NCI-H345 (cell line): ENCODE results near the gene LMBR1.
A peak's percentile ranks its signal among the peaks of the same experiment; 100 is the strongest.
"Not testable (repeated sequence)": the region's sequence is repeated elsewhere in the genome, so short reads cannot be mapped to it uniquely, and the experiment has no call there.

Experiments used
- DNase-seq: peaks from one replicate; lab custom pipeline; 2025; lab: John Stamatoyannopoulos, UW

The LMBR1 gene

GRCh38 chr7:156754201-156754600 is 138.8 kb downstream of the LMBR1 start:
- no peak for DNase-seq

- DNase-seq = no peak
Measured at GRCh38 chr7:156753630-156754029, 139.4 kb downstream of the LMBR1 start.

GRCh38 chr7:156753229-156753560 is 139.8 kb downstream of the LMBR1 start:
- DNase-seq = no peak

- no peak for DNase-seq
Measured at GRCh38 chr7:156752367-156753228, 140.4 kb downstream of the LMBR1 start.

DNA sequence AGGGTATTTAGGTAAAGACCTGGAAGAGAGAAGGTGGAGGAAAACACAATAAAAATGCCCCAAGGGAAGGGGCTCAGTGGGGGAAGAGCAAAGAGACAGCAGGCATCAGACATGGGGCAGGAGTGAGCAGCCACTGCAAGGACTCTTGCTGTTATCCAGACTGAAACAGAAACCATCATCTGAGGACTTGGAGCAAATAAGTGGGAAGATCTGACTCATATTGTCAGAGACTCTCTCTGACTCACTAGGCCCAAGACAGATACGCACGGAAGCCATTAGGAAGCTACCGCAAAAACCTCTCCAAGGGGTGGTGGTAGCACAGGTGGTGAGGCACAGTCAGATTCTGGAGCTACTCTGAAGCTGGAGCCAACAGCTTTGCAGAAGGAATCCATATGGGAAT is 141.7 kb downstream of the LMBR1 start:
- no peak for DNase-seq

GRCh38 chr7:156747718-156748117 is 145.3 kb downstream of the LMBR1 start:
- no peak for DNase-seq

GRCh38 chr7:156746891-156747290 is 146.1 kb downstream of the LMBR1 start:
- DNase-seq = no peak

GRCh38 chr7:156739596-156739995 is 153.4 kb downstream of the LMBR1 start:
- no peak for DNase-seq

DNA sequence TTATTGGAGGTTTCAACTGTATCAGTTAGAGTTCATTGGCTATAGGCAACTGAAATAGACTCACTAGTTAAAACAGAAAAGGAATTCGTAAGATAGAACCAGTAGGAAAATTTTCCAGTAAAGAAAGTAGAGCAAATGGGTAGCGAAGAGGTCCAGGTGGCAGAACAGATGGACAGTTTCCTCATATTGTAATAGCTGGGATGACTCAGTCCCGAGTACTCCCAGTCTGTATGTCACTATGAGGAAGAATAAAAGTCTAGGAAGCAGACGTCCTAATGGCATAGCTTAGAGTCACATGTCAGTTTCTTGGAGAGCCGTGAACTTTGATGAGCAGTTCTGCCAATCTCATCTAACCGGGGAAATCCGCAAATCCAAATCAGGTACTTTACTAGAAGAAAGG is 157.1 kb downstream of the LMBR1 start:
- no peak for DNase-seq

- DNase-seq = no peak
Measured at GRCh38 chr7:156733638-156734037, 159.3 kb downstream of the LMBR1 start.

DNA sequence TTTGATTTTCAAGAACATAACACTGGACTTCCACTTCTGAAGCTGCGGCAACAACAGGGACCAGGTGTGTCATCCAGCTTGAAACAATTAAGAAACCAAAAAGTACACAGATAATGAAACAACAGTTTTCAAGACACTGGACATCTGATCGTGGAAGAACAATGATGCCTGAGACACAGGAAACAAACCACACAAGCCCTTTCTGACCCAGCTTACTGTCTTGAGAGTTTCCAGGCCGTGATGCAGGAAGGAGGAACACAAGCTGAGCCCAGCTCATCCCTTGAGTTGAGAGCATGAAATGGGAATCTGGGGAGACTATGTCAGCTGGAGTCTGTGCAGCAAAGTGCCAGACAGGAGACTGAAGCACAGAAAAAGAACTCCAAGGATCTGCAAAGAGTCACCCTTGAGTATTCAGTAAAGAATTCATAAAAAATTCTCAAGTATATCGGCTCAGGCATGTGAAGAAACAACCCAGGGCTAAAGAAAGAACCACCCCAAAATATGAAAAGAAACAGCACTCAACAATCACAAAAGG is 160.8 kb downstream of the LMBR1 start:
- DNase-seq = no peak

DNA sequence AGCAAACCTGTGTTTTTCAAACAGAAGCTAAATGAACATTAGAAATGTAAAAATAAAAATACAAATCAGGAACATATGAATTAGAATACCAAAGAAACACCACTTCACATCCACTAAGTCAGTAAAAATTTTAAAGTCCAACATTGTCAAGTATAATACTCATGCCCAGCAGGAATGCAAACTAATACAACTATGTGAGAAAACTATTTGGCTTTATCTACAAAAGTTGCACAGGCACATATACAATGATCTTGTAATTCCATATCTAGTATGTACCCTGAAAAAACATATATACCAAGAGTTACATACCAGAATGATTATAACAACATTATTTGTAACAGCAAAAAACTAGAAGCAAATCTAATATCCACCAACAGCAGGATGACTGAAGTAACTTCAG is 161.3 kb downstream of the LMBR1 start:
- no peak for DNase-seq

DNA sequence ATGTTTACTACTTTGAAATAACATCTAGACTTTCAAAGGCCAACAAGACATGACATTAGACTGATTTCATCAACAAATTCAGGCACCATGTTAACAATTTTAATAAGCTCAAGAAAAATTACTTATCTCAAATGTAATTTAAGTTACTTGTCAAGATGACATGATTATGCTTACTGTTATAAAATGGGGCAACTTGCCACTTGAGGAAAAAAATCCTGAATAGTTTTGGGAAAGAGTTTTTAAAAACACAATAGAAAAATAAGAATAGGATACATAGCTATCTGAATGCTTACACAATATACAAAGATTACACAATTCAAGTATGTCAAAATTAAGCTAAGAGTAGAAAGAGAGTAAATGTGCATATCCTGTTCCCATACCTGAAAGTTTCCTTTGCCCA is 167.0 kb downstream of the LMBR1 start:
- no peak for DNase-seq

DNA sequence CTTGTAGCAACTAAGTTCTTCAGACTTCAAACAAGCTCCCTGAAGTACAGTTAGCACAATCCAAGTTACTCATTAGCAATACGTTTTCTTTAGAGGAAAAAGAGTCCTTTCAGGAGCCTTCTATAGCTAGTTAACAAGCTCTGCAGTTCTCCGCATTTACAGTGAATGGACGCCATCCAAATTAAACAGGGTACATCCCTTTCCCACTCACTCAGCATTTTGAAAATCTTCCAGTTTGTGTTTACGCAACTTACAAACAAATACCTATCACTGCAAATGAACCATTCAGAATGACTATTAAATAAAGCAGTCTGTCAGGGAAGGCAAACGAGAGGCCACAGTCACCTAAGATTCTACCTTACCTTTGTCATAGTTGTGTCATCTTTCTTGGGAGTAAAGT is 167.9 kb downstream of the LMBR1 start:
- DNase-seq = peak; percentile 57

DNA sequence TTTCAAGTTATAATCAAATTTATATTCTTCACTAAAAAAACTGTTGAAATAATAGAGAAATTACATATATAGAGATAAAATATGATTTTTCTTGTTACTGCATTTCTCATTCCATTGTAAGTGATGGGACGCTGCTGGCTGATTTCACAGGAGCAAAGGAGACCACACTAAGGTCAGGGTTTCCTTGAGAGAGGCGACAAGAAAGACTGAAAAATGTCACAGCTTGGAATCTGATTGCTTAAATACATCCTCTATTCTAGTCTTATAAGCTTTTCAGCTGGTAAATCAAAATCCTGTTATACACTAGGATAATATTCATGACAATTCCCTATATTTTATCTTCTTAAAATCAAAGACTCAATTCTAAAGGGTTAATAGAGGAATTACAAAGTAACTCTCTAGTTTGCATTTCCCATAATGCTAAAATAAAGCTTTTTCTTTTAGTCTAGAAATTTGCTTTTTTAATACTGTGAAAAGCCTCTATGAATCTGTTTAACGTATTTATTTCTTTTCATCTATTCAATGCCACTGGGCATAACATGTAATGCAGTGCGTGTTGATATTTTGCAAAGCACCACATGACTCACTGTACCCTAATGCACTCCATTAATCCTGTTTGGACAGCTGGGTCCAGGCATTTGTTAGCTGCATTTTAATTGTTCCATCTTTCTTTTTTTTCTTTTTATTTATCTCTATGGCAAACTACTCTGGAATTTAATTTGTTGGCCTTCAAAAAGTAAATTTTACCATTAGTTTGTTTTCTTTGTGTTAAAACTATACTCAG is 170.7 kb downstream of the LMBR1 start:
- peak; percentile 50 for DNase-seq

DNA sequence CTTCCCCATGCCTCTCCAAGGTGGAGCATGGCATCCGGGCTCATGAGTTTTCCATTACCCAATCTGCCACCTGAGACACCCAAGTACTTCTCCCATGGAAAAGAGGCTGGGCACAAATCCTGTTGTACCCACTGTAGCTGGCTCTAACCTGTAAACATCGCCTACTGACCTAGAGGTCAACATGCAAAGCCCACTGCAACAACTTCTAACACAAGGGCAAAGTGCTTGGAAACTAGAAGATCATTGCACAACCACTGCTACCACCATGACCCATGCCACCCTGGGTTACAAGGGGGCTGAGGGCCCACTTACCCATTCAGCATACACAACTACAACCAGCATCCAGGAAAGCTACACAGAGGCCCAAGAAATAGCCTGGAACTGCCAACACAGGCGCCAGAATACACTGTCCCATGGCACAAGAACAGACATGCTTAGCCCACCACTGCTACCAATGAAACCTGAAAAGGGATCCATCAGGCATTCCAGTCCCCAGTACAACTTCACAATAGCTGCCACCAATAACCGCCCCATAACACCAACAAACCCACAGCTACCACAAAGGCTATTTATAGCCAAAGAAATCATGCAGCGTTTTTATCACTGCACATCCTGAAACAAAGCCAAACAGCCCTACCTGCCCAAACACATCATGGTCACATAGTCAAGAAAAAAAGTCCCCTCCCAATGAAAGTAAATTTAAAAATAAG is 189.1 kb downstream of the LMBR1 start:
- no peak for DNase-seq

GRCh38 chr7:156703209-156703608 is 189.8 kb downstream of the LMBR1 start:
- no peak for DNase-seq

DNA sequence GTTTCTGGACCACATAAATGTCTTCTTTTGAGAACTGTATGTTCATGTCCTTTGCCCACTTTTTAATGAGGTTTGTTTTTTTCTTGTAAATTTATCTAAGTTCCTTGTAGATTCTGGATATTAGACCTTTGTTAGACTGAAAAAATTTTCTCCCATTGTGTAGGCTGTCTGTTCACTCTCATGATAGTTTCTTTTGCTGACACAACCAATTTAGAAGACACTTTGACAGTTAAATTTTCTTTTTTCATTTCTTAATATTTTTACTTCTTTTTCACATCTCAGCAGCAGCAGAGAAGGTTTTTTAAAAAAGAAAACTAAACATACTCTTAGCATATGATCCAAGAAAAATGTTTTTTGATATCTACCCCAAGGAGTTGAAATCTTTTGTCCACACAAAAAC is 190.6 kb downstream of the LMBR1 start:
- DNase-seq = no peak

GRCh38 chr7:156701787-156702186 is 191.2 kb downstream of the LMBR1 start:
- not testable (repeated sequence) for DNase-seq

GRCh38 chr7:156698512-156698911 is 194.5 kb downstream of the LMBR1 start:
- not testable (repeated sequence) for DNase-seq

DNA sequence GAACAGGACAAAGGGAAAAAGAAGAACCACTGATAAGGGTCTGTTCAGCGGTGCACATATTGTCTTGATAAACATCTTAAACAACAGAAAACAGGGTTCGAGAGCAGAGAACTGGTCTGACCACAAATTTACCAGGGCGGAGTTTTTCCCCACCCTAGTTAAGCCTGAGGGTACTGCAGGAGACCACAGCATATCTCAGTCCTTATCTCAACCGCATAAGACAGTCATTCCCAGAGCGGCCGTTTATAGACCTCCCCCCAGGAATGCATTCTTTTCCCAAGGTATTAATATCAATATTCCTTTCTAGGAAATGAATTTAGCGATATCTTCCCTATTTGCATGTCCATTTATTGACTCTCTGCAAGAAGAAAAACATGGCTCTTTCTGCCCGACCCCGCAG is 195.7 kb downstream of the LMBR1 start:
- not testable (repeated sequence) for DNase-seq

GRCh38 chr7:156693627-156694026 is 199.4 kb downstream of the LMBR1 start:
- DNase-seq = no peak
